NCI-H2081 treated with DMSO at 0.1 percent for 48 hours (cell line): ENCODE data around the gene SPRR2A.
"Not testable (repeated sequence)": the region's sequence is repeated elsewhere in the genome, so short reads cannot be mapped to it uniquely, and the experiment has no call there.

Experiments
- DNase-seq: peaks from one replicate; lab custom pipeline; 2025; lab: John Stamatoyannopoulos, UW

Gene SPRR2A

DNA sequence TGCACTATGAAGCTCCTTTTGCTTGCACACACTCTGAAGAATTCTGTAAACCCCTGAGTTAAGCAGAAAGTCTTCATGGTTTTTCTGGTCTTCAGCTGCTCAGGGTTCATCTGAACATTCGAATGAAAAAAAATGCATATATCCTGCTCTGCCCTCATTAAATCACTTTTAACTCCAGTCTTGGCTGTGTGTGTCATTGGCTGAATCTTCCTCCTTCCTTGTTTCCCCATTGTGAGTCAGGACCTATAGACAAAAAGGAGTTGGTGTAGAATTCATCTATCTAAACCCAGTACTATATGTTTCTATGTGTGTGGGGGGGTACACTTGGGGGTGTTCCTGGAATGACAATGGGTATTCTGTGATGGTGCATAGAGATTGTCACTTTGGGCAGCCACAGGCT lies 32.9 kb downstream of the SPRR2A start:
- DNase-seq: no peak

- no peak for DNase-seq
Observed at GRCh38 chr1:153023109-153023508, 34.2 kb downstream of the SPRR2A start.

DNA sequence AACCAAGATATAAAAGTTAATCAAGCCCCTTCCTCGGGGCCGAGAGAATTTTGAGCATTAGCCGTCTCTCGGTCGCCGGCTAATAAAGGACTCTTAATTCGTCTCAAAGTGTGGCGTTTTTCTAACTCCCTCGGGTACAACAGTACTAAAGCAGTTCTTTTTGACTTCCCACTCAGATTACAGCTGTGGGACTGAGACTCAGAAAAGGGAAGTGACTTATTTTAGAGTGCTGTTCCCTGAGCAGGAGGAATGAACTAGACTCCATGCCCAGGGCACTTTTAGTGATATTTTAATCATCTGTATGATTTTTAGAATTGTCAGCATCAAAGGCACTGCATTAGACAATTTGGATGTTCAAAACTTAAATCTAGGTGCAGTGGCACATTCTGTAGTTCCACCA lies 35.0 kb downstream of the SPRR2A start:
- DNase-seq: not testable (repeated sequence)

- not testable (repeated sequence) for DNase-seq
Observed at GRCh38 chr1:153021829-153022228, 35.5 kb downstream of the SPRR2A start.

DNA sequence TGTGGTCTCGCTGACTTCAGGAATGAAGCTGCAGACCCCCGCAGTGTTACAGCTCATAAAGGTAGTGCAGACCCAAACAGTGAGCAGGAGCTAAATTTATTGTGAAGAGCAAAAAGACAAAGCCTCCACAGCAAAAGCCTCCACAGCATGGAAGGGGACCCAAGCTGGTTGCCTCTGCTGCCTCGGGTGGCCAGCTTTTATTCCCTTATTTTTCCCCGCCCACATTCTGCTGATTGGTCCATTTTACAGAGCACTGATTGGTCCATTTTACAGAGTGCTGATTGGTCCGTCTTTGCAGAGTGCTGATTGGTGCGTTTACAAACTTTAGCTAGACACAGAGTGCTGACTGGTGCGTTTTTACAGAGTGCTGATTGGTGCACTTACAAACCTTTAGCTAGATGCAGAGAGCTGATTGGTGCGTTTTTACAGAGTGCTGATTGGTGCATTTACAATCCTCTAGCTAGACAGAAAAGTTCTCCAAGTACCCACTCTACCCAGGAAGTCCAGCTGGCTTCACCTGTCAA lies 46.0 kb downstream of the SPRR2A start:
- not testable (repeated sequence) for DNase-seq
